ENCODE results near the gene NKD1.

GRCh38 chr16:50688083-50688482 lies 139.9 kb downstream of the NKD1 start:
- TF ChIP-seq CTCF (IDR thresholded peaks at IDR 0.05) (no peak), POLR2AphosphoS5 (IDR thresholded peaks at IDR 0.05) (no peak)

Measured in breast epithelium (tissue), 3 donors.